GM18499 (cell line): ENCODE data around the gene PTPRH.

Experiments used
- ATAC-seq: cut with Tn5 transposase; IDR thresholded peaks from one replicate; pipeline ENCODE4 v1.9.1; 2021; ENCODE audit warnings: moderate number of reproducible peaks; ENCODE audit not compliant: insufficient read depth, unreplicated experiment

Gene PTPRH, protein sequence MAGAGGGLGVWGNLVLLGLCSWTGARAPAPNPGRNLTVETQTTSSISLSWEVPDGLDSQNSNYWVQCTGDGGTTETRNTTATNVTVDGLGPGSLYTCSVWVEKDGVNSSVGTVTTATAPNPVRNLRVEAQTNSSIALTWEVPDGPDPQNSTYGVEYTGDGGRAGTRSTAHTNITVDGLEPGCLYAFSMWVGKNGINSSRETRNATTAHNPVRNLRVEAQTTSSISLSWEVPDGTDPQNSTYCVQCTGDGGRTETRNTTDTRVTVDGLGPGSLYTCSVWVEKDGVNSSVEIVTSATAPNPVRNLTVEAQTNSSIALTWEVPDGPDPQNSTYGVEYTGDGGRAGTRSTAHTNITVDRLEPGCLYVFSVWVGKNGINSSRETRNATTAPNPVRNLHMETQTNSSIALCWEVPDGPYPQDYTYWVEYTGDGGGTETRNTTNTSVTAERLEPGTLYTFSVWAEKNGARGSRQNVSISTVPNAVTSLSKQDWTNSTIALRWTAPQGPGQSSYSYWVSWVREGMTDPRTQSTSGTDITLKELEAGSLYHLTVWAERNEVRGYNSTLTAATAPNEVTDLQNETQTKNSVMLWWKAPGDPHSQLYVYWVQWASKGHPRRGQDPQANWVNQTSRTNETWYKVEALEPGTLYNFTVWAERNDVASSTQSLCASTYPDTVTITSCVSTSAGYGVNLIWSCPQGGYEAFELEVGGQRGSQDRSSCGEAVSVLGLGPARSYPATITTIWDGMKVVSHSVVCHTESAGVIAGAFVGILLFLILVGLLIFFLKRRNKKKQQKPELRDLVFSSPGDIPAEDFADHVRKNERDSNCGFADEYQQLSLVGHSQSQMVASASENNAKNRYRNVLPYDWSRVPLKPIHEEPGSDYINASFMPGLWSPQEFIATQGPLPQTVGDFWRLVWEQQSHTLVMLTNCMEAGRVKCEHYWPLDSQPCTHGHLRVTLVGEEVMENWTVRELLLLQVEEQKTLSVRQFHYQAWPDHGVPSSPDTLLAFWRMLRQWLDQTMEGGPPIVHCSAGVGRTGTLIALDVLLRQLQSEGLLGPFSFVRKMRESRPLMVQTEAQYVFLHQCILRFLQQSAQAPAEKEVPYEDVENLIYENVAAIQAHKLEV

DNA sequence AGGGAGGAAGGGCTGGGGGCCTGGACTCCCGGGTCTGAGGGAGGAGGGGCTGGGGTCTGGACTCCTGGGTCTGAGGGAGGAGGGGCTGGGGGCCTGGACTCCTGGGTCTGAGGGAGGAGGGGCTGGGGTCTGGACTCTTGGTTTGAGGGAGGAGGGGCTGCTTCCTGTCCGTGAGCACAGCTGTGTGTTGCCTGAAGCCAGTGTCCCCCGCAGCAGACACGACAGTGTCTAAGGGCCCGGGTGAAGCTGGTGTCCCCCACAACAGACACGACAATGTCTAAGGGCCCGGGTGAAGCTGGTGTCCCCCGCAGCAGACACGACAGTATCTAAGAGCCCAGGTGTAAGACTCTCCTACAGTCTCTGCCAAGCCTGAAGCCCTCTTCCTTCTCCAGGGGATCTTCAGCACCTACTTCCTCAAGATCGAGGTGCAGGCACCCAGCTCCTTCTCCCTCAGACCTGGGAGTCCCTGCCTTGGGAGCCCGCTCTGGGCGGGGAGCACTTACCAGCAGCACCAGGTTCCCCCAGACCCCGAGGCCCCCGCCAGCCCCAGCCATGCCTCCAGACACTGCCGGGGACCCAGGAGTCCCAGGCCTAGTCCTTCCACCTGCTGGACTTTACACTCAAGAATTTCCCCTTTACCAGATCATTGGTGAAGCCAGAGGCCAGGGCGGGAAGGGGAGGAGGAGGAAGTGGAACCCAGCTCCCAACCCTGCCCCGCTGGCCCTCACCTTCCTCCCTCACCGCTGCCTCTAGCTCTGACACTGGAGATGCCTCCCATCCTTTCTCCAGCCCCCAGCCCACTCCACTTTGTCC is at the start of gene PTPRH:
TSS of gene PTPRH (minus strand) at position 622 of the 813 bp plus-strand sequence. CDS start at position 554, 68 bp downstream.
- ATAC-seq, result no peak

DNA sequence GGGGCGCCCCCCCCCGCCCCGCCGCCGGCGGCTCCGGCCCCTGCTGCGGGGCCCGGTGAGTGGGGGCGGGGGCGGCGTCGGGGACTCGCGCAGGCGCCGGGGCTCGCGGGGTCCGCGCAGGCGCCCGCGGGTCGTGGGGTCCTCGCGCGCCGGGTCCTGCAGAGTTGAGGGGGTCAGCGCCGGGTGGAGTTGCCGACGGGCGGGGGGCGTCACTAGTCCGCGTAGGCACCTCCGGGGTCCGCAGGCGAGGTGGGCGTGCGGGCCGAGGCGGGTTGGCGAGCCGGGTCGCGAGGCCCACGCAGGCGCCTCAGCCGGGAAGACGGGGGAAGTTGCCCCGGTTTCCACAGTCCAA is 49.2 kb upstream of the PTPRH start:
- ATAC-seq, result no peak

DNA sequence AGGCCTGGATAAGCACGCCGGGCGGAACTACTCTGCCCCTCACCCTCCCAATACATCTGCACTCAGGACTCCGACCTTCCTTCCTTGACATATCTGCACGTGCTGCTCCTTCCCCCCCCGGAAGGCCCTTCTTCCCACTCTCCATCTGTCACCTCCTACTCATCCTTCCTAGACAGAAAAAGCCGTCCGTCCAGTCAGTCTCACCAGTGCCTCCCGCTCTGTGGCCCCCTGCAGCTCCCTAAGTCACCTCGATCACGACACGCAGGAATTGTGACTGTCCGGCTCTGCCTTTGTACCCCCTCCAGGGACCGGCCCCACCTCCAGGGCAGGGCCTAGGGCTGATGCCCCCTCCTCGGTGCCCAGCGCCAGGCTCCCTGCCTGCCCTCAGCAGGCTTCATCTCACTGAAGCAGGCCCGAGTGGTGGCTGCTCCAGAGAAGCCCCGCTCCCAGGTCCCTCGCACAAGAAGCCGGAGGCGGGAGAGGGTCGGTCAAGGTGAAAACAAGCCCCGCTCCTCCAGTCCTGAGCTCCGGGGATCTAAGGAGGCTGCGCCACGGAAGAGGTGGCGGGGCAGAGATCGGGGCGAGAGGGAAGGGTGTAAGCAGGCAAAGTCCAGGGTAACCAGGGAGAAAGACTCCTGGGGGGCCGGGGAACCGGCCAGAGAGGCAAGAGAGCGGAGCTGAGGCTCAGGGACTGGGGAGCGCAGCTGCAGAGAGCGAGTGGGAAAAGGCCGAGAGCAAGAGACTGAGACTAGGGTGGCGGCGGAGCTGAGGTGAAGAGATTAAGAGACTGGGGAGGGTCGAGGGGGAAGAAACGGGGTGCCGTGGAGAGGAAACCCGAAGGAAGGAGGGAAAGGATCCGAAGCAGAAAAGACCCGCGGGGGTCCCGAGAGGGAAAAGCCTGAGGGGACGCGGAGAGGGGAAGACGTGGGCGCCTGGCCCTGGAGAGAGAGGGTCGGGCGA is 48.4 kb upstream of the PTPRH start:
- no peak for ATAC-seq

DNA sequence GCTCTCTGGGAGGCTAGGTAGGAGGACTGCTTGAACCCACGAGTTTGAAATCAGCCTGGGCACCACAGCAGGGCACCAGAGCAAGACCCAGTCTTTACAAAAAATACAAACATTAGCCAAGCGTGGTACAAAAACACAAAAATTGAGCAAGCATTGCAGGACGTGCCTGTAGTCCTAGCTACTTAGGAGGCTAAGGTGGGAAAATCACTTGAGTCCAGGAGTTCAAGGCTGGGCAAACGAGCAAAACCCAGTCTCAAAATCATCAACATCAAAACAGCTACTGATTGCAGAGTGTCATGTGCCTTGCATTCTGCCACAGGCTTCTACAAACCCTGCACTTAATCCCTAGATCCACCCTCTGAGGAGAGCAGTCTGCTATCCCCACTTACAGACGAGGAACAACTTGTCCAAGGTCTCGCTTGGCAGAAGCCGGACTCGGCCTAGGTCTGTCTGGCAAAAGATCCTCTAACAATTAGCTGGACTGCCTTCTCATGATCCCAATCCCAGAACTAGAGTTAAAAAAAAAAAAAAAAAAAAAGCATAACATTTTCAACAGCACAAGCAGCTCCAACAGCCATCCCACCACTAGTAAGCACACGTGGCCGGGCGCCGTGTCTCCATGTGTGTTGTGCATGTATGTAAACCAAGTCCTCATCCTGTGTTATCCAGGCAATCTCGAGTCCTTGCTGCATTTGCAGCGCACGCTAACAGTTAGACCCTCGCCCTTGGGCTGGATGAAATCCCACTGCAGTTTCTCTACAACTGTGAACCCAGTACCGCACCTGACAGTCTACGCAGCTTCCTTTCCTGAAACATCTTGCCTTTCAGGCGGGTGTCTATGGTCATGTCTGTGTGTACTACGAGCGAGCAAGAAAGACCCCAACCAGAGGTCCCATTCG is 47.5 kb upstream of the PTPRH start:
- no peak for ATAC-seq

DNA sequence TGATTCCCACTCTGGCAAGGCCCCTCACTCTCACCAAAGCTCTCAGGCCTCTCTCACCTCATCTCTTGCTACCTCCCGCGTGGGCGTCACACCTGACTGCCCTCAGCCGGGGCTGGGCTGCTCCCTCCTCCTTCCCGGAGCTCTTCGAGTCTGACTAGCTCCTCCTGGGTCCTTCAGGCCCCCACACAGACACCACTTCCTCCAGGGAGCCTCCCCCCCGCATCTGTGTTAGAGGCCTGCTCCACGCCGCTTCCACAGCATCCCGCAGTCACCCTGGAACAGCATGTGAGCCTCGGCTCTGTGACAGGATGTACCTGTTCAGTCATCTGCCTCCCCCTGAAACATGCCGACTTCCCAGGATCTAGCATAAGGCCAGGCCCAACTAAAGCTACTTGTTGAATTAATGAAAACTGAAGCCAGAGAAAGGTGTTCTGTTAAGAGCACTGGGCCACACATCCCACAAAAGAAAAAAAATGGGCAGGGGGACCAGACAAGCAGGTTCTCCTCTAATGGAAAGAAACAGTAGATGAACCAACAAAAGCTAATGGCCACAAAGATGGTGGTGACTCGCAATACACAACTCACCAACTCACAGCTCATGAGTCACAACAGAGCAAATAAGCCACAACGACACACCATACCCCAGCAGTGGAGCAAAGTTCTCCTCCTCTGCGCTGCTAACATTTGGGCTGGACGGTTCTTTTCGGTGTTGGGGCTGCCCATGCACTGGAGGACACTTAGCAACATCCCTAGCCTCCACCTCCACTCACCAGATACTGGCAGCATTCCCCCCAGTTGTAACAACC is 46.5 kb upstream of the PTPRH start:
- ATAC-seq, result no peak

DNA sequence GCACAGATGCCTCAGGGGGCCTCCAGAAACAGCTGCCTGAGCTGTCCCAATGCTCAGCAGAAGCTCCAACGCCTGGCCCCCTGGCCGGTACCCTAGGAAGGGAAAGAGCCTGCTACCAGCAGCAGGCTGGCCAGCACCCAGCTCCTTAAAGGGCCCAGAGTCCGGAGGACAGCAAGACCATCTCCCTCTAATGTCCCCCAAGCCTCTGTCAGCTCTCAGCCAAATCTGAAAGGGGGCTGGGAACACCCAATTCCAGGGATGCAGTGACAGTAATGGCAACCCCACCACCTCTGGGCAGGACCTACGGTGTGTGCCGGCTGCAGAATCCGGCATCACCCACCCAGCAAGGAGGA is 45.3 kb upstream of the PTPRH start:
- ATAC-seq, result no peak

DNA sequence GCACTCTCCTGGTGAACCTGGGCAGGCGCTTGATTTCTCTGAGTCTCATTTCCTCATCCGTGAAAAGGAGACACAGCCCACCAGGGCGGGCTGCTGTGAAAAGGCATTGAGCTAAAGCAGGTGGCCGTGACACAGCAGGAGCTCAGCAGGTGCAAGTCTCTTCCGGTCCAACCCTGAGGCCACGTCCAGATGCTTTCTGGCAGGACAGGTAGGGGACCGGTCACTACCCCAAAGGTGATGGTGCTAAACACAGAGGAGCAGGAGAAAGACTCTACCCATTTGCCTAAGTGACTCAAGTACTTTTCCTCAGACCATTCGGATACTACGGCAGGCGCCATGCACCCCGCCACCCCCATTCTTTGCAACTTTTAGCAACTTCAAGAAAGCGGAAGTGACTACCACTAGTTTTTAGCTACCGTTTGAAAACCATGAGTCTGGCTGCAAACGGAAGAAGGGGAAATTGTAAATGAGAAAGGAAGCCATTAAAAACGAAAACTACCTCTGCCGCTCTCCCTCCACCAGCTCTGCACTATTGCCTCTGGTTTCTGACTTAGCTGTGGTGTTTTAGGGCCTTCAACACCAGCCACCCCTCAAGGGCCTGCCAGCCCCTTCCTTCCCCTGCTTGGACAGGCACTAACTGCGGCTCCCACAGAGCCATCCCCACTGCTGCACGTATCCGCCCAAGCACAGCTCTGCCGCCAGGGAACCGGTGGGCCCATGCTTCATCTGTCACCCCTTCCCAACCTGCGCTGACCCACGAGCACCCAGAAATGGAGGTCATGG is 44.7 kb upstream of the PTPRH start:
- no peak for ATAC-seq

DNA sequence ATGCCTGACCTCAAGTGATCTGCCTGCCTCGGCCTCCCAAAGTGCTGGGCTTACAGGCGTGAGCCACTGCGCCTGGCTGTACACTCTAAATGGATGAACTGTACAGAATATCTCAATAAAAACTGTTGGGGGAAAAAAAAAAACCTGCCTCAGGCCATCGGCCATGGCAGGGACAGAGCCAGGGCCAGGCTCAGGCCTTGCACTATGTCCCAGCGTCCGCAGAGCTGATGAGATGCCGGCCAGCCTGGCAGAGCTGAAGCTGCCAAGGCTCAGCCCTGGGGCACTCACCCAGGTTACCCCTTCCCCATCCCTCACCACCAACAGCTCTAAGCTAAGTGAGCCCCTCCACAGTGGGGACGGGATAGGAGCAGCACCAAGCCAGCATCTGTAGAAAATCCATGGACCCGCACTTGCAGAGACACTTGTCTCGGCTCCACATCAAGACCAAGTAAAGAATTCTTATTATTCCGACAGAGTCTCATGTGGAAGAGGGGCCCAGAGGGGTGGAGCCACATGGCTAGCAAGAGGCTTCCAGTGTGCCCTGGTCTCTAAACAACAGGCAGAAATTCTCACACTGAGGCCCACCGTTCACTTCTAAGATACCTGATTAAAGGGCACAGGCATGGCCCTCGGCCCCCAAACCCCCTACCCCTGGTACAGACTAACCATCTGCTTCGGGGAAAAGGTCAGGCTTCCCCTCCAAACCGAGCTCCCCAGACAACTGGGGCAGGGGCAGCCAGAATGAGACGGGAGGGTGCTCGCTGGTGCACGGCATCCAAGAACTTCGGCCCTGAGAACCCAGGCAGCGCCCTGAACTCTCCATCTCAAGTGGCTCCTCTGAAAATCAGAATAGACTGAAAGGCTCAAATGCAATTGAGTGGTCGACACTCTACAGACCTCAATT is 43.7 kb upstream of the PTPRH start:
- ATAC-seq, result no peak

DNA sequence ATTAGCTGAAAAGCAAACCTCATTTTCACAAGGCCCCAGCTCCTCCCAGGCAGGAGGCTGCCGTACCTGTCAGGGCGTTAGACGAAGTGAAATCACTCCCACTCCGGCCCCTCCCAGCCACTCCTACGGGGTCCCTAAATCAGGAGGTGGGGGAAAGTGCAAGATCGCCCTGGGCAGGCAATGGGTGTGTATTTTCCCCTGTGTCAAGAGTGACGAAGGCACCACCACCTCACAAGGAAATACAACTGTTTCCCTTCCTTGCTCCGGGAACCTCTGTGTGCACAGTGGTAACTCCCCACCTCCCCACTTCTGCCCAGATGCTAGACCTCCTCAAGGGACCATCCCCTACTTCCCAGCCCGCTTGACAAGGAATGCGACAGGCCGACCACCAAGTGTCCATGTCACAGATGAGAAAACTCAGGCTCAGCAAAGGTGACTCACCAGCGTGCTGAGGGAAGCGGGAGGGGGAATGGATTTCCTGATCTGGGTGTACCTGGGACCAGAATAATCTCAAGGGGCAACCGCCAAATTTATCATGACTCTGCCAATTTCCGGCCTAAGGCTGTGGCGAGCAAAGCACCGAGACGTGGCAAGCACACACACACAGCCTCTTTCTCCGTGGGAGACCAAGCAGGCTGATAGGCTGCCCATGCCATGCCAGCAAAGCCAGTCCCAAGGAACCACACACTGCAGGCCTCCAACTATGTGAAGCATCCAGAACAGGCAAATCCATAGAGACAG is 42.2 kb upstream of the PTPRH start:
- ATAC-seq, result no peak

DNA sequence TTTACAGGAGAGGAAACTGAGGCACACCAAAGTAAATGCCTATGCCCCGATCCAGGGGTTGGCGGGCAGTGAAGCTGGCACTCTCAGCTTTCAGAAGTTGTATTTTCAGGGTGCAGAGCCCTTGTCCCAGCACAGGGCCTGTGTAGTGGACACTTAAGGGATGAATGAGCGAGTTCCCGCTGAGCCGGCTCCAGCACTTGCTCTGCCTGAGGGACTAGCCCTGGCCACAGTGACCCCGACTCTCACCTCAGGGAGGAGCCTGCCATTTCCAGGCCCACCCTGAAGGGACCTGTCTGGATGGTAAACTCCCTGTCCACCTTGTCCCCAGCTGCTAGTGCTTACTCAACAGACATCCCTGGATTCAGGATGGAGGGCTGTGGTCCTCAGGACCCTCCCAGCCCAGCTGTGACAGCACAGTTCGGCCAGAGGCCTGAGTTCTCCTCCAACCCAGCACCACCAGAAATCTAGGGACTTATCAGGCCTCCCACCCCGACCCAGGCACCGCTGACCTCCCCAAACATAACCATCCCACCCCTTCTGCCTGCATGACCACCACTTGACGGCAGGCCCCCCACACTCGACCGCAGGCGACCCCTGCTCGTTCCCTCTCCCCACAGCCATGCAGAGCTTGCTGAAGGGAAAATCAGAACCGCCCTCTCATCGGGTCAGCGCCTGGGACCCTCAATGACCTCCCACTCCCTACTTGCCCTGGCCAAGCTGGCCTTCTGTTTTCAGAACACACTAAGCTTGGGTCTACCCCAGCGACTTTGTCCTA is 41.1 kb upstream of the PTPRH start:
- no peak for ATAC-seq

DNA sequence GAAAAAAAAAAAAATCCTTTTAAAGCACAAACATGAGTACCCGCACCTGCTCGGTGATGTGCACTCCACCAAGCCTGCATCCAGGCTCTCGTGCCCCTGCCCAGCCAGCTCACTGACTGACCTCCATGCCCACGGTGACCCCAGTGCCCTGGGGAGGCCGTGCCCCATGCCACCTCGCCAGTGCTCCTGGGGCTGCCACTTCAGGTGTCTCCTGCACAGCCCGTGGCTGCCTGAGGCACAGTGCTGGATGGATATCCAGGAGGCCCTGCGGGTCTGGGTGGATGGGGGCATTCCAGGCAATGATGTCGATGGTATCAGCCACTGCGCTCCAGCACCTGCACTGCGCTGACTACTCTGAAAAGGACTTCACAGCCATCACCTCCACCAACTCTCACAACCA is 40.5 kb upstream of the PTPRH start:
- ATAC-seq, result no peak

DNA sequence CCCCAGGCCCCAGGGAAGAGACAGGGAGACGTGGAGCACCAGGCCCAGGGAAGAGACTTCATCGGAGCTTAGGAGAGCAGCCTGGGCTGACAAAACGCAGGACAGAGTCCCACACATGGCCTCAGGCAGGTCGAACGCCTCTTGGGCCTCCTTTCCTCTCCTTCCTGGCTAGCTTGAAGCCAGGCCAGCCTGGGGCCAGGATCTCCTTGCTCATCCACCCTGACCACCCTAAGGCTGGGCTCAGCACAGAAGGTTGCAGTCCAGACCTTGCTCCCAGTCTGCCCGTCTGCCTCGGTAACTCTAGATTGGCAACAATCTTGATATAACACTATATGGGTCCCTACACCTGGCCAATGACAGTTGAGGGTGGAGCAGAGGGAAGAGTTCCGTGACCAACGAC is 39.4 kb upstream of the PTPRH start:
- ATAC-seq, result no peak

DNA sequence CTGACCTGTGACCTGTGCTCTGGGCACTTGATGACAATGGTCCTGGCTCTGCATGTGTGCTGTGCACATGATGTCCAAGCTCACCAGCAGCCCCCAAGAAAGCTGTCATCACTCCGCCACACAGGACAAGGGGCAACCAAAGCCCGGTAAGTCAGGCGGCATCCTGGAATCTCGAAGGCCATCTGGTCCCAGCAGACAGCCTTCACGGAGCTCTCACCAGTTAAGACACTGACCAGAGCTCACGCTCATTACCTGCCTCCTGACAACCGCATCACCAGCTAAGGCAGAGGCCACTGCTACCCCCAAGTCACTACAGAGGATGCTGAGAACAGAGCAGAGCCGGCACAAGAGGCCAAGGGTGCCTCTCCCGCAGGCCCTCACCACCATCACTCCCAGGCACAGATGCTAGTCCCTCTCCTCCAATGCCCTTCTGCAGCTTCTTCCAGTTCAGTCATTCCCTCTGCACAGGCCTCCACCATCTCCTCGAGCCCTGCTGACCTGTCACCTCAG is 38.9 kb upstream of the PTPRH start:
- no peak for ATAC-seq

DNA sequence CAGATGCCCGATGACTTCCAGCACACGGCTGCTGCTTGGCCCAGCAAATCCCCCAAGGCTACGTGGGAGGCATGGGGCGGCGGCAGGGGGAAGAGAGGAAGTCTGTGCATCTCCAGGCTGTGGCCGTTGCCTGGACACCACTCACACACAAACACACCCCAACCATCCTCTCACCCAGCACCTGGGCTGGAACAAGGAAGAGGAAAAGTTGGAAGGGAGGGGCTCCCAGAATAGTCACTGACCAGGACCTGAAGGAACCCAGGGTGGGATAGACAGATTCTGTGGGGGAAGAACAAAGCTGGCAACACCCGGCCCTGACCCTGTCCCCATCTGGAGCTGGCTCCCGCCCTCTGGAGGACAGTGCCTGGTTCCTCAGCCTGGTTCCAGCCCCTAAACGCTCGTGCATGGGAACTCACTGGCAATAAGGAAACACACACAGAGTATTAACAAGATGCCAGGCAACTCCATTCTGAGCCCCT is 38.4 kb upstream of the PTPRH start:
- no peak for ATAC-seq
